Measurements from ENCODE around the gene DDX24.

The DDX24 gene

GRCh38 chr14:94031161-94031882, 49.7 kb downstream of the DDX24 start:
- DNase-seq (ENCODE audit: low read depth): no peak

DNA sequence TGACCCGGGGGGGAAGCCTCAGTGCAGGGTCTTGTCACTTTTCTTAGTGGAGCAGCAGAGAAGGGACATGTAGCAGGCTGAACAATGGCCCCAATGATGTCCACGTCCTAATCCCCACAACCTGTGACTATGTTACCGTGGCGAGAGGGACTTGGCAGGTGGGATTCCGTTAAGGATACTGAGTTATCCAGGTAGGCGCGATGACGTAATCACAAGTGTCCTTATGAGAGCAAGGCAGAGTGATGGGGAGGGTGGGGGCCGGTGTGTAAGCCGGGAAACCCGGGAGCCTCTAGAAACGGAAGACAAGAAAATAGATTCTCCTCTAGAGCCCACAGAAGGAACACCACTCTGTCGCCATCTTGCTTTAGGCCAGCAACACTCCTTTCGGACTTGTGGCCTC, 50.4 kb downstream of the DDX24 start:
- DNase-seq (ENCODE audit: low read depth): no peak

- no peak for DNase-seq (ENCODE audit: low read depth)
These were observed 51.3 kb downstream of the DDX24 start for GRCh38 chr14:94029671-94030203.

- no peak for DNase-seq (ENCODE audit: low read depth)
These were observed 51.7 kb downstream of the DDX24 start for GRCh38 chr14:94029265-94029664.

DNA sequence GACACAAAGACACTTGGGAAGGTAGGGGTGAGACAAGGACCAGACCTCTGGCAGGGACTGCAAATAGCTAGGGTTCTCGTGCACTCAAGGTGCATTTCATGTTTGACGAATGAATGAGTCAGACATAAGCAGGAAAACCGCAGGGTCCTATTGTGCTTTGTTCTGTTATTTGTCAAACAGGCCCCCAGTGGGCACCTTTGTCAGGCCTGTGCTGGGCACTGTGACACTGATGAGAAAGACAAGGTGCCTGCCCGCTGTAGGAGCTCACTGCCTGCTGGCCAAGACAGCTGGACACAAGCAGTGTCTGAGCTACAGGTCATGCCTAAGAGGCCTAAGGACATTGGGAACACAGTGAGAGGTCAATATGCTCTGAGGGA, 52.6 kb downstream of the DDX24 start:
- DNase-seq (ENCODE audit: low read depth): peak; percentile 17

- DNase-seq (ENCODE audit: low read depth): no peak
These were observed 53.2 kb downstream of the DDX24 start for GRCh38 chr14:94027566-94028449.

GRCh38 chr14:94026889-94027469, 54.0 kb downstream of the DDX24 start:
- no peak for DNase-seq (ENCODE audit: low read depth)

GRCh38 chr14:94026173-94026888, 54.7 kb downstream of the DDX24 start, which contains the start of gene OTUB2:
OTUB2 (plus strand) TSS chr14:94026340; CDS start chr14:94026538, 198 bp downstream.
- peak; percentile 93 for DNase-seq (ENCODE audit: low read depth)

GRCh38 chr14:94025720-94026119, 55.3 kb downstream of the DDX24 start:
- no peak for DNase-seq (ENCODE audit: low read depth)

DNA sequence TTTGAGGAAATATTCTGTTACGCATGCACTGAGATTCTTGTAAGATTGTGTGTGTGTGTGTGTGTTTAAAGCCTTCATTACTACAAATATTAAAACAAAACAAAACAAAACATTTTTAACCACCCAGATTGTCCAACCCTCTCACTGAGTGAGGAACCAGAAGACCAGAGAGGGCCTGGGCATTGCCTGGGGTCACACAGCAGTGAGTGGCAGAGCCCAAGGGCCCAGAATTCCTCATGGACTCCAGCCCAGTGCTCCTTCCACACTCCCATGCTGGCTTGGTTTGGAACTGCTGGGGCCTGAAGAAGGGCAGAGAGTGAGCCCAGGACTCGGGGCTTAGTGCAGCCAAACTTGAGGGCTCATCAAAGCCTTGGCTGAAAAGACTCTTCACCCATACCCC, 56.5 kb downstream of the DDX24 start:
- no peak for DNase-seq (ENCODE audit: low read depth)

GRCh38 chr14:94022532-94023411, 58.2 kb downstream of the DDX24 start:
- no peak for DNase-seq (ENCODE audit: low read depth)

GRCh38 chr14:94021416-94022157, 59.4 kb downstream of the DDX24 start:
- DNase-seq (ENCODE audit: low read depth): peak; percentile 21

GRCh38 chr14:94021001-94021400, 60.0 kb downstream of the DDX24 start:
- DNase-seq (ENCODE audit: low read depth): no peak

DNA sequence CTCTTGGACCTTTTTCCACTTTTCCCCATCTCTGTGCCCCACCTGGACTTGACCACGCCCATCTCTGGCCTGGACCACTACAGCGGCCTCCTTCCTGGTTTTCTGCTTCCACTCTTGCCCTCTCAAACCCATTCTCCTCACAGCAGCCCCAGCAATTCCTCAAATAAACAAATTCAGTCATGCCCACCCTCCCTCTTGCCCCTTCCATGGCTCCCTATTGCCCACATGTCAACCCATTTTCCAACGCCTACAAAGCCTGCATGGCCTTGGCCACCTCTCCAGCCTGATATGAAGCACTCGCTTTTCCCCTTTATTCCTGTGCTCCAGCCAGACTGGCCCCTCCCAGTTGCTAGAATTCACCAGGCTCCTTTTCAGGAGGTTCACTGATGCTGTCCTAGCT, 60.7 kb downstream of the DDX24 start:
- no peak for DNase-seq (ENCODE audit: low read depth)

DNA sequence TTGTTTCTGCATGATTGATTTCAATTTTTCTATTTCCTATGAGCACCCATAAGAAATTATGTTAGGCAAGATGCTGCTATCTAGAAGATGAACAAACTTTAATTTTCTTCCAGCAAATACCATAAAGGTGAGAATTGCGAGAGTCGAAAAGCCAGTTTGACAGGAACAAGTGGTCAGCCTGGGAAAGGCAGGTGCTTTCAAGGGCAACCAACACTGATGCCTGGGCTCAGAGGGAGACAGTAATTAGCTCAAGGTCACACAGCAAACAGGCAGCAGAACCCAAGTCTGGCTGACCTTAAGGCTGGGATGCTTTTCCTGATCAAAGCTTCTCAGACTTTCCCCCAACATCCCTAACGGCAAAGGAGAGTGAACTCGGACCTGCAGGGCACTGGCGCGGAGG, 61.7 kb downstream of the DDX24 start:
- no peak for DNase-seq (ENCODE audit: low read depth)

GRCh38 chr14:94018308-94018707, 62.7 kb downstream of the DDX24 start:
- no peak for DNase-seq (ENCODE audit: low read depth)

- DNase-seq (ENCODE audit: low read depth): no peak
These were observed 64.5 kb downstream of the DDX24 start for GRCh38 chr14:94016446-94016976.

DNA sequence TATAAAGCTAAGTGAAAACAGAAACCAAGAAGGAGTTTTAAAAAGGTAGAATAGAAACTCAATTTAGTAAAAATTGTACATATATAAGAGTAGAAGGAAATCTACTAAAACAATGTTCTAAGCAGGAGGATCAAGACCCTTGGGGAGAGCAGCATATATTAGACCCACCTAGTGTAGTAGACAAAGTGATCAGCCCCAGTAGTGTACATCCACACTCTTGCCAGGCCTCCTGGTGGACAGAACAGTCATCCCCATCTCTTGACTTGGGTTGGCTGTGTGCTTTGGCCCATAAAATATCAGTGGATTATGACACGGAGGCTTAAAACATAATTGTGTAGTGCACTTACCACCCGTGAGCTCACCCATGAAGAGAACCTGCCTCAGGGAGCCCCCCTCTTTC, 65.8 kb downstream of the DDX24 start:
- DNase-seq (ENCODE audit: low read depth): no peak

GRCh38 chr14:94014382-94014781, 66.6 kb downstream of the DDX24 start:
- no peak for DNase-seq (ENCODE audit: low read depth)

- no peak for DNase-seq (ENCODE audit: low read depth)
These were observed 69.2 kb downstream of the DDX24 start for GRCh38 chr14:94011795-94012194.

All from activated T-cell treated with anti-CD3 and anti-CD28 coated beads for 48 hours (primary cell).